CD1c-positive myeloid dendritic cell (primary cell): ENCODE measurements around the gene ITPR3.
"Not testable (repeated sequence)": the region's sequence is repeated elsewhere in the genome, so short reads cannot be mapped to it uniquely, and the experiment has no call there.

Source experiments
- DNase-seq: peaks from one replicate; pipeline ENCODE4 v3.0.0-alpha.2; 2016; ENCODE audit errors: extremely low spot score

Gene ITPR3

DNA sequence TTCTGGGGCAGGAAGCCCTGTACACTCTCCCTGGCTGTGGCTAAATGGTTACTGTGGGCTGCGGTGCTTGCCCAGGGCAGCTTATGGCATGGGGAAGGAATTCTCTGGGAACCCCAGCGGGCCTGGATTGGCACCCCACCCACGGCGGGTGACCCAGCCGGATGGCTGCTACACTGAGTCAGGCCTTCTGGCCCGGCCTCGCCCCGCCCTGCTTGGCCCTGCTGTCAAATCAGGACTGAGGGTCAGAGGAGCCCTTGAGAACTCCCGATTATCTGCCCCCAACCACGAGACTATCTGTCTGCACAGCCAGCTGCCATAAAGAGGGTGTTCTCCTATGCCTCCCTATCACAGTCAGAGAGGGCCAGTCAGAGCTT lies 7.3 kb upstream of the ITPR3 start:
- DNase-seq = no peak

DNA sequence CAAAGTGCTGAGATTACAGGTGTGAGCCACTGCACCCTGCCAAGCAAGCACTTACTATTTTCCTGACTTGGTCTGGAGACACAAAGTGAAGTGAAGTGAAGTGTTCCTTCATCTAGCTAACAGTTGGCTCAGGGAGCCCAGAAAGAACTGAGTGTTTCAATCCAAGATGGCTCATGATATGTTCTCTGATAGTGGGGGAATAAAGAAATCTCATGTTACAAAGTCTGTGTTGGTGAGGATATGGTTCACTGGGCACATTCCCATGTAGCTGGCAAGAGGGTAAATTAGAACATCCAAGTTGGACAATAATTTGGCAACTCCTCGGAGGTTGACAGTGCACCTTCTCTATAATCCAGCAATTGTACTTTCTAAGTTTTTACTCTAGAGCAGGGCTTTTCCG lies 5.0 kb upstream of the ITPR3 start:
- DNase-seq = no peak

DNA sequence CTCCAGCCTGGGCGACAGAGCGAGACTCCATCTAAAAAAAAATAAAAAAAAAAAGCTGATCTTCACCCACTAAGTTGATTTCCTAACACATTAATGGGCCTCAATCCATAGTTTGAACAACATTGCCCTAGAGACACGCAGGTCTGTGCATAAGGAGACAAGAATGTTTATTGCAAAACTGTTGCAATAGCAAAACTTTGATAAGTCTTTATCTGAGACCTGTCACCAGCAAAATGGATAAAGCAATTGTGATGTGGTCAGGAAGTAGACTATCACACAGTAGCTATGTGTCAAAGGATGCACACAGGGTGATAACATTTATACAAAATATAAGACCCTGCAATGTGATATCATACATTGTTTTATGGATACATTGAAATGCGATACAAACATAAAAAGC lies 4.2 kb upstream of the ITPR3 start:
- DNase-seq = no peak

DNA sequence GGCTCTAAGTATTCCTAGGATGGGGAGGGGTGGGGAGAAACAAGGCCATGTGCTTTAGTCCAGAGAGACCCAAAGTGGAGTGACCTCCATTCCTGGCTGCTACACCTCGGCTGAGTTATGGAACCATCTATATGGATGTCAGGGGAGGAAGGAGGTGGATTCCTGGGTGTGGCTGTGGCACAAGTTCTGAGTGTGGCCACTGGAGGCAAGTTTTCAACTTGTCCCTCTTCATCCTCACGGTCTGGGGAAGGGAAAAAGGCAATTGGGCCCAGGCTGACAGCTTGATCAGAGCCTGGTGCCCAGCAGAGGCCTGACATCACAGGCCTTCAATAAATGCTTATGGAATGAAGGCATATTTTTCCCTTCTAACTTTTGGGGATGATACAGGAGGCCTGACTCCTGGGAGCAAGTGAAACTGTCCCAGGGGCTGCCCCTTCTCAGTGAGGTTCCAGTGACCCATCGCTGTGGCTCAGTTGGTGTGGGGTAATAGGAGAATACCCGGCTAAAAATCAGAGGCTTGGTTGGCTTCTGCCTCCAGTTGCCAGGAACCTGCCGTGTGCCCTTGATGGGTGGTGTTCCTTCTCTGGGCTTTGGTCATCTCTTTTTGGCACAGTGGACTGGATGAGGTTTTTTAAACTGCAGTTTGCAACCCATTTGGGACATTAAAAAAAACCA lies 1.8 kb upstream of the ITPR3 start:
- DNase-seq = no peak

DNA sequence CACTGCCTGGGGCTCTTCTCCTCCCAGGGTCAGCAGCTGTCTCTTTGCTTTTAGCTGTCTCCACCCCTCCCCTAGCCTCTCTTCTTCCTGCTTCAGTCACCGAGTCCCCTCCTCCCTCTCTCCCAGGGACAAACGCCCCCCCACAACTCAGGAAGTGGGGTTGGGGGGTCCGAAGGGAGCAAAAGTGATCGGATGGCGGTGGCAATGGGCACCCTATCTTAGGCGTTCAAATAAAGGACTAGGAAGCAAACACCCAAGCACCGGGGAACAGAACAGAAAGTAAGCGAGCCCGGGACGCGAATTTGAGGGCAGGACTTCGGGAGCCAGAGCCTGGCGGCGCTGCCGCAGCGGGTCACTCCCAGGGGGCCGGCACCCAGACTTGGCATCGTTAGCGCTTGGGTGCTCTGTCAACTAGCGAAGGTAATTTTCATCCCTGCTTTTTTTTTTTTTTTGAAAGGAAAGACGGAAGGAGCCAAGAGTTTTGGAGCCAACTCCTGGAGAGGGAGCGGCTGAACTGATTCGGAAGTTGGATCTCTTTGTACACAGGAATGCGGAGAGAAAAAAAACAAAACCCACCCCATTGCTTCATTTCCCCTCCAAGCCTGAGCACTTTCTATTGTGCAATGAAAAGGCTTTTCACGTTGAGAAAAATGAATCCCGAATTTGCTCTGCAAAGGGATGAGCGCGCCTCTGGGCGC lies 815 bp upstream of the ITPR3 start:
- DNase-seq = peak; percentile 27

DNA sequence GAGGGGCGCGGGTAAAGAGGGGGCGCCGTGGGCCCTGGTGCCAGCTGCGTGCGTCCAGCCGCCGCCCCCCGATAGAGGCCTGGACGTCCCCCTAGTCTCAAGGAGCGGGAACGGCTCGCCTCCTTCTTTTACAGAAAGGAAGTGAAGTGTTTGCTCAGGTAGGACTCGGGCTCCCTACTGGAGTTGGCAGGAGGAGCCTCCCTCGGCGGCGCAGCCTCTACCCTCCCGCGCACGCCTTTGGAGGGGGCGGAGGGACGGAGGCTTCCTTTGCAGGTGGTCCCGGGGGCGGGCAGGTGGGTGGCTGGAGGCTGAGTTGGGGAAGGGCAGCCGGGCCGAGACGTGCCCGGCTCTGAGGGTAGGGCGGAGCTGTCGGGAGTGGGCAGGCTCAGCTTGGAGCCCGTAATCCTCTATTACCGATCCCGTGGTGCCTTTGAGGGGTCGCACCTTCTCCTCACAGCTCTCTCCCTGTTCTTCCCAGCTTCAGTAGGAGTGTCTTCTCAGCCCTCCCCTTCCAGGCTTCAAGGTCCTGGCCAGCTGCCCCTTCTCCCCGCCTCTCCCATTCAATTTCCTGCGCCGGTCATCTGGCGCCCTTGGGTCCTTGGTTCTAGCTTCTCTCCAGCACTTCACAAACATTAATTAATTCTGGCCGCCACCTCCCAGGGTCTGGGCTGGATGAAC lies 728 bp downstream of the ITPR3 start:
- DNase-seq = no peak

DNA sequence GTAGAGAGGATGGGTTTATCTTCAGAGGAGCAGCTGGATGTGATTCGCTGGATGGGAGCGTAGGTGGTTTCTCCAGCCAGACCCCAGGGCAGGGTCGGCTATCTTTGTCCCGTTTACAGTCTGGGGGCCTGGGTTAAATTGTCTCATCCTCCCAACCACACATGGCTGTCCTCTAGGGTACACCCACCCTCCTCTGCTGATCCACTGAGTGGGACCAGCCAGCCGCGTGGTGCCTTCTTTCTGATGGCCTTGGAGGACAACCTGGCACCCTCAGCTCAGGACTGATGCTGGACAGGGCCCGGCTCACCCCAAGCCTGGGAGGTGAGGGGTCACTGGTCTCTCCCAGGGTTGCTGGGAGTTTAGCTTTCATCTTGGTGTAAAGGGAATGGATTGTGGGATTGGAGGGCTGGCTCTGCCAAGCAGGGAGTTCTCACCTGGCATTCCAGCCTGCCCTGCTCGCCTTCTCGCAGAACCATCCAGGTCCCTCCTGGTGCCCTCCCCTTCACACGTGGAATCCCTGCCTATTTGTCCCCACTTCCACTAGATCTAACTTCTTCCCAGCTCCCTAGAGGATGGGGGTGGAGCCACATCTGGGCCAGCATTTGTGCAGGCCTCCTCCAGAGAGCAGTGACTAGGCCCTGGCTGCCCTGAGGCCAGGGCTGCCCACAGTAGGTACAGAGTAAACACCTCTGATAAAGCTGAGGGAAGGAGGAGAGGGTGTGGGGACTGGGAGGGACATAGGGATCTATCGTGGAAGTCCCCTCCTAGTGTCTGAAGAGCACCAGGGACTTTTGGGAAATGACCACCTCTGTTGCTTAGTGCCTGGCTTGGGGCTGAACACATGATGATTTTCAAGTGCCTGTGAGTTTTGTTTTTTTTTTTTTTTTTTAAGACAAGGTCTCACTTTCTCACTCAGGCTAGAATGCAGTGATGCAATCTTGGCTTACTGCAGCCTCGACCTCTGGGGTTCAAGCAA lies 1.6 kb downstream of the ITPR3 start:
- no peak for DNase-seq

DNA sequence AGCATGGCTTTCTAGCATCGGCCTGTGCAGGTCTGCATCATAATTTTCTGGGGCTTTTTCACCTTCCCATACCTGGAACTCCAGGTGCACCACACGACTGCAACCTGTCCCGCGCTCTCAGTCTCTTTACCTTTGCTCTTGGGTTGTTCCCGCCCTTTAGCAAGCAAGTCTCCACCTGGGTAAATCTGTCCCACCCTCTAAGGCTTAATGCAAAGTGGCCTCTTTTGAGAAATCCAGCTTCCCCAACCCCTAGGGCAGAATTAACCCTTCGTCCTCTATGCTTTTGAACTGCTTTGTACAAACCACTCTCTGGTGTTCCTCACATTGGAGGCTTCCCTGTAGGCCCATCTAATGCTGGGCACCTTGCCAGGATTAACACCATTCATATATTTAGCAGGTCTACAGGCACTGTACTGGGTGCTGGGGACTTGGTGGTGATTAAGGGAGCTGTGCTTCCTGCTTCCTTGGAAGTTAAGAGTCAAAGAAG lies 2.8 kb downstream of the ITPR3 start:
- DNase-seq = no peak

DNA sequence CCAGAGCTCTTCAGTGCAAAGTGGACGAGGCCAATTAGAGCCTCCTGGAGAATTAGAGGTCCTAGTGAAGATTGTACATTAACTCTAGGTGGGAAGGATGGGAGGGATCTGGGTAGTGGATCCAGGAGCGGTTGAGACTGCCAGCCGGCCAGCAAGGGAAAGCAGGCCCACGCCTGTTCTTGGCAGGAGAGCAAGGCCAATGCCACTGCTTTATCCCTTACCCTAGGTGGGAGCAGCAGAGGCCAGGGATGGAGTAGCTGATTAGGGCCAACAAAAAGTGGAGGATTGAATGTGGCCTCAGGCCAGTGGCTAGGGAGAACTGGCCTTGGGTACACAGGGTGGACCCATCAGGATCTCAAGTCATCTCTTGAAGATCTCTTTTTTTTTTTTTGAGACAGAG lies 3.7 kb downstream of the ITPR3 start:
- no peak for DNase-seq

DNA sequence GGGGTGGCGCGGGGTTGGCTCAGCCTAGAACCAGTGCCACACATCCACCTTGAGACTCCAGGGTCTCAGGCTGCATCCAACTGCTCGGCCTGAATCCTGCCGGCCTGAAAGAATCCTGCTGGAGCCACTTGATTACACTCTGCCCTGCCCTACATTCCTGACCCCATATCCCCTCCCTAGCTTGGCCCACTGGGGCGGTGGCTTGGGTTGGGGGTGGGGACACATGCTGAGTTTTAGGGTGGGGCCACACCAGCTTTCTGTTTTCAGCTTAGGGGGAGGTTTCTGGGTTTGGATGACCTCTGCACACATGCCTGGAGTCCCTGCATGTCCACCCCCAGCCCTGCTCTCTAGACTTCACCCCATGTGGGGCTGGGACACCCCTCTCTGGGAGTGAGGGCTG lies 6.8 kb downstream of the ITPR3 start:
- DNase-seq = no peak

DNA sequence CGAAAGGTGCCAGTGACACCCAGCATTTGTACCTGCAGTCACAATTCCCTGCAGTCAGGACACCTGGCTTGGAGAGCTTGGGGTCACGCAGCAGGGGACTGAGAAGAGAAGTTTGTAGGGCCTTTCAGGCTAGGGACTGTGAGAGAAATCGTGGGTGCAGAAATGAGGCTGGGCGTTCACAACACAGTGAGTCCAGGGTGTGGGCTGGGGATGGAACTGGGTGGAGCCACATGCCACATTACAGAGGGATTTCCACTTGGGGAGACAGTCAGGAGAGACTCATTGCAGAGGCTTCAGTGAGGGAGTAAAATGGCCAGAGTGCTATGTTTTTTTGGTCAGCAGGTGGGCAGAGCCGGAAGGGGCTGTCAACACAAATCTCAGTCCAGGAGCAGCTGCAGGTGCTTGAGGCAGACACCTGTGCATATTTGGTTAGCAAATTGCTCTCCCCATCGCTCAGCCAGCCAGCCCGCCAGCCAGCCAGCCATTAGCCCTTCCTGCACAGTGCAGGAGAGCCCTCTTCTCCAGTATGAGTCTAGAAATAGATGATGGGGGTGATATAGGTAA lies 7.4 kb downstream of the ITPR3 start:
- DNase-seq = no peak

DNA sequence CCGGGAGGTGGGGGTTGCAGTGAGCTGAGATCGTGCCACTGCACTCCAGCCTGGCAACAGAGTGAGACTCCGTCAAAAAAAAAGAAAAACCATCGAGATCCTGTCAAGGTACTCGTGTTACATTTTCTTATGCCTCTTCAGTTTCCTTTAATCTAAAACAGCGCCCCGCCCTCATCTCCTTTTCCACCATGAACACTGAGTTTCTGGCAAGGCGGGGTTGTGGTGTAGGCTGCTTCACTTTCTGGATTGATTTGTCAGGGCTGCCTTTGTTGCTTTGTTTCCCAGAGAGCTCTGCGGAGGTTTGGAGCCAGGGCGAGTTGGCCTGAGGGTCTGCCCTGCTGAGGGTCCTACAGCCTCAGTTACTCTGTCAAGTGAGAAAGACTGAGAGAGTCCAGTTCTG lies 8.9 kb downstream of the ITPR3 start:
- no peak for DNase-seq

DNA sequence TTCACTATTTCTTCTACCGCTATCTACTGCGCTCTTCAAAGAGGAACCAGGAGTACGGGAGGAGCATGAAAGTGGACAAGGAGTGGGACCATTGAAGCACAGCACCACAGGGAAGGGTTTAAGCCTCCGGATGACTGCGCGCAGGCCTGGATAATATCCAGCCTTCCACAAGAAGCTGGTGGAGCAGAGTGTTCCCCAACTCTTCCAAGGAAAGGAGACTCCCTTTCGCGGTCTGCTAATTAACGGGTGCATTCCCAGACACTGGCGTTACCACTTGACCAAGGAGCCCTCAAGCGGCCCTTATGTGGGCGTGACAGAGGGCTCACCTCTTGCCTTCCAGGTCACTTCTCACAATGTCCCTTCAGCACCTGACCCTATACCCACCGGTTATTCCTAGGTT lies 10.4 kb downstream of the ITPR3 start:
- DNase-seq = not testable (repeated sequence)

DNA sequence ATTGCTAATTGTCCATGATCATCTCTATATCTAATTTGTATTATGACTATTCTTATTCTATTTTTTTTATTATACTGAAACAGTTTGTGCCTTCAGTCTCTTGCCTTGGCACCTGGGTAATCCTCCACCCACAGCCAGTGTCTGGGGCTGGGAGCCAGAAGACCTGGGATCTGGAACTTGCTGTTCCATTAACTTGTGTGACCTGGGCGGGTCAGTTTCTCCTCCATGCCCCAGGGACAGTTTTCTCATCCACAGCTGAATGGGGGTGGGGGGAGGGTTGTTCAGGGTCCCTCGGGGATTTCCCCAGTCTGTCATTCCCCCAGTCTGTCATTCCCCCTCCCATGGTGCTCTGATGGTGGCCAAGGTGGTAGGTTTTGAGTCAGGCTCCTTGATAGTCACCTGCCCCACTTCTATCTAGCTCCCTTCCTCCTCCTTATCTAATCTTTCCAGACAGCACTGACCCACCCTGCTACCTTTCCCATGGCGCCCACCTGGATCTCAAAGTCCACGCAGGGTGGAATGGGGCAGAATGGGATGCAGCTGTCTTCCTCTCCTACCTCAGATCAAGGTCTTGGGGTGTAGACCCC lies 10.9 kb downstream of the ITPR3 start:
- no peak for DNase-seq

DNA sequence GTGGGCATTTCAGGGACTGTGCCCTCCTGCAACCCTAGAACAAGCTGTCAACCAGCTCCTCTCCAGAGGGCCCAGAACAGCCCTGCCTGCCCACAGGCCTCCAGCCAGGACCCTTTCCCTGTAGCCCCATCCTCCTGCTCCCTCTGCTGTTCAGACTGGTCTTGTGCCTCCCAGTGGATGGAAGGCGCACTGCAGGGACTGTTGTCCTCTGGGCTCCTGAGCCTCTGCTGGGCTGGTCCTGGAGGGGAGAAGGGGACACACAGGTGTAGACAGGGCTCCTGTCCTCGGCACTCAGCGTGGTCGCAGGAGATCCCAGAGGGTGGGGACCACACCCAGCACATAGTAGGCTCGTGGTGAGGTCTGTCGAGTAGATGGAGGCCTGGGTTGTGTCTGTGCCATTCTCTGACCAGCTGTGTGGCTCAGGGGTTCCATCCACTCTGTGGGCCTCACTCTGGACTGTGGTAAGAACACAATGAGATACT lies 11.5 kb downstream of the ITPR3 start:
- peak; percentile 65 for DNase-seq

DNA sequence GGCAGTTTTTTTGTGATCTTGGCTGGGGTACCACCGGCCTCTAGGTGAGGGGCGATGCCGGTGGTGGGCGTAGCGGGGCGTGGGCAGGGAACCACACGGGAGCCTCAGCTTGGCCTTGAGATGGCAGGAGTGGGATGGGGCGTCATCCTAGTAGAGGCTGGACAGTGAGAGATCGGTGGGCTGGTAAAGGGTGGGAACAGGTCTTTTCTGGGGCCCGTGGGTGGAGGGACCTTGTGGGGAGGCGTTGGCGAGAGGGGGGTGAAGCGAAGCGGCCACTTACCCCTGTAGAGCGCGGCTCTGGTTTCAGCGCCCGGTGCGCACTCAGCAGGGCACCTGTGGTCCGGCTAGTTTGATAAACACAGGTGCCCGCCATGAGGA lies 12.0 kb downstream of the ITPR3 start:
- DNase-seq = no peak

DNA sequence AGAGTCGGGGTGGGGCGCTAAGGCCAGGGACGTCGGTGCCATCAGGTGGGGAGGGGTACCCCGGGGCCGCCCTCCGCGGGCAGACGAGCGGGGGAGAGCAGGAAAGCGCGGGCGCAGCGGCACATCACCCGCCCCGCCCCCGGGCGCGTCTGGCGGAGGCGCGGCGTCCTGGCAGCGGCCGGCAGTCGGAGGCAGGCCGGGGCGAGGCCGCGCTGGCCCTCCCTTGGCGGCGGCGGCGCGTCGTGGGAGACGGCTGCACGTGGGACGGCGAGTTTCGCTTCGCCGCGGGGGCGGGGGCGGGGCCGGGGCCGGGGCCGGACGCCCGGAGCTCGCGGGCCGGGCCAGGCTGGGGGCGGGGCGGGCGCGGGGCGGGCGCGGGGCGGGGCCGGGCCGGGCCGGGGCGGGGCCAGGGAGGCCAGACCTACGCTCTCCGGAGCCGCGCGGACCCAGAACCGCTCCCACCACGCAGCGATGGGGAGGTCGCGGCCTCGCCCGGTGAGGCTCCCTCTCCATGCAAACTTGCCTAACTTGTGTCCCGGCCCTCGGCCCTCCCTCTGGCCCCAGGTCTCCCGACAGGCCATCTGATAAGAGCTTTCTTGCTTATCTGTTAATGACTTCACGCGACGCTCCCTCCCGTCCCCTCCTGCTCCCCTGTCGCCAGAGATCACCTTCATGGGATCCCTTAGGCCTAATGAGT lies 12.5 kb downstream of the ITPR3 start:
- DNase-seq = peak; percentile 86

DNA sequence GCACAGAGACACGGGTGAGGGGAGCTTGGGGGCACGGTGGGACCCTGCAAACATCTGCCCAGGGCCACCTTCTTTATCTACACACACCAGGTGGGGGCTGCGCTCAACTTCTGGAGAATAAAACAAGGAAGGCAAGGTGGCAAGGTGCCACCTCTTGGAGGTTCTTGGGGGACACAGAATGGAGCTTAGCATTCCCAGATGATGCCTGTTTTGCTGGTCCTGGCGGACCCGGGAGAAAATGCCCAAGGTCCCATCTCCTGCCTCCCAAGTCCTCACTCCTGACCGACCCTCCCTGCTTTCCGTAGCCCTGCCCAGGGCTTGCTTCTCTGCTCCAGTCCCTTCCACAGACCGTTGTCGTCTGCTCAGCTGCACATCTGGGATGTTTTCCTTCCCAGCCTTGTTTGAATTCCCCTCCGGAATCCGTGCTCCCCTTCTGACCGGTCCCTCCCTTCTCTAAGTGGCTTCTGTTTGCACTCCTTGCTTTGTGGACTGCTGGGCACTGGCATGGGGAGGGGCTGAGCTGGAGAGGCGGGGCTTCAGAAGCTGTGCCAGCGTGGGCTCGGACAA lies 13.1 kb downstream of the ITPR3 start:
- no peak for DNase-seq

DNA sequence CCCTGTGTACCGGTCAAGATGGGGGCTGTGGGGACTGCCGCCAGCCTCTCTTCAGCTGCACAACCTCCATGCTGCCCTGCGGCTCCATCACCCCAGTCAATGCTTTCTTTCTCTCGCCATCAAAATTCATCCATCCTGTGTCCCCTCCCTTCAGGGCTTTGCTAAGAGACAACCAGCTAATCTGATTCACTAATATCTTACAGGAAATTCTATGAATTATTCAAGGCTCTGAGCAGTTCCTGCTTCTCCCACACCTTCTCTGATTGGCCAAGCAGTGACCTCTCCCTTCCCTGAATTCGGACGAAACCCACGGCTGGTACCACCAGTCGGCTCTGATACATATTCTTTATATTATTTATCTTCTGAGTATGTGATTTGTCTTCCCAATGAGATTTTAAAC lies 13.8 kb downstream of the ITPR3 start:
- peak; percentile 41 for DNase-seq

DNA sequence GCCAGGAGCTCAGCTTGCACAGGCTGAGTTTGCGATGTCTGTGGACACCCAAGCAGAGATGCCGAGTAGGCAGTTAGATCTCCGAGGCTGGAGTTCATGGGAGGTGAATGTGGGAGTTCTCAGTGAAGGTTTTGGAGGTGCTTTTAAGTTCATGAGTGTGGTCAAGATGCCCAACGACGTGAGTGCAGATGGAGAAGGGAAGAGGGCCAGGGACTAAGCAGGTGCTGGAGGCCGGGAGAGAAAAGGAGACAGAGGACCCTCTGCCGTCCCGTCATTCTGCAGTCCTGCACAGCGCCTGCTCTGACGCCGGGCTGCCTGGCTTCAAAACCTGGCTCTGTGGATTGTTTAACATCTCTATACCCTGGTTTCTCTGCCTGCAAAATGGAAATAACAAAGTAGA lies 15.5 kb downstream of the ITPR3 start:
- no peak for DNase-seq
